T47D (cell line): Measurements from ENCODE around the gene GSN.

Experiments
- DNase-seq, 2 experiments: peaks; one replicate each; pipeline versions ENCODE4 v3.0.0 to v3.0.0-alpha.2; 2011 to 2012; ENCODE audit warnings: low read depth in 1 of 2, low spot score in 1 of 2
- JUND ChIP-seq: IDR thresholded peaks from 2 replicates; pipeline ENCODE4 v1.6.1; 2012; ENCODE audit warnings: low read depth
- in situ Hi-C: cut with HindIII; loops from 2 replicates; pipeline ENCODE4 v1.10.0; 2016; ENCODE audit warnings: low sequenced_read_pairs, low pct_unique_long_range_greater_than_20kb

The GSN gene

GRCh38 chr9:121309171-121309570 is 41.2 kb downstream of the GSN start:
- DNase-seq: no peak
- TF ChIP-seq JUND: no peak
- in situ Hi-C loops: no loop called here

GRCh38 chr9:121309833-121310425 is 42.0 kb downstream of the GSN start:
- no peak for DNase-seq
- in situ Hi-C loops: no loop called here
- no peak for TF ChIP-seq JUND

GRCh38 chr9:121310571-121310970 is 42.6 kb downstream of the GSN start:
- no peak for DNase-seq
- in situ Hi-C loops: no loop called here
- TF ChIP-seq JUND: no peak

- in situ Hi-C loops: no loop called here
- TF ChIP-seq JUND: no peak
- no peak for DNase-seq
Measured at GRCh38 chr9:121312169-121312568, 44.2 kb downstream of the GSN start.

- in situ Hi-C loops: no loop called here
- TF ChIP-seq JUND: no peak
- no peak for DNase-seq
Measured at GRCh38 chr9:121313458-121314152, 45.6 kb downstream of the GSN start.

- no peak for TF ChIP-seq JUND
- no peak for DNase-seq
- in situ Hi-C loops: no loop called here
Measured at GRCh38 chr9:121316378-121316777, 48.4 kb downstream of the GSN start.

- no peak for TF ChIP-seq JUND
- in situ Hi-C loops: no loop called here
Measured at GRCh38 chr9:121316852-121317373, 49.0 kb downstream of the GSN start.

GRCh38 chr9:121317737-121318630 is 50.0 kb downstream of the GSN start:
- DNase-seq: no peak
- no peak for TF ChIP-seq JUND
- in situ Hi-C loops: no loop called here

More at GRCh38 chr9:121316852-121317373, 49.0 kb downstream of the GSN start:
- DNase-seq: no peak

- DNase-seq: no peak
- TF ChIP-seq JUND: no peak
- in situ Hi-C loops: no loop called here
Measured at GRCh38 chr9:121318631-121319382, 50.8 kb downstream of the GSN start.

GRCh38 chr9:121319383-121319780 is 51.4 kb downstream of the GSN start:
- TF ChIP-seq JUND: no peak
- DNase-seq: no peak
- in situ Hi-C loops: no loop called here

GRCh38 chr9:121321016-121321503 is 53.1 kb downstream of the GSN start:
- TF ChIP-seq JUND: no peak

GRCh38 chr9:121322037-121322736 is 54.2 kb downstream of the GSN start:
- peak; percentile 56; the same call in 1 of the 2 replicates for TF ChIP-seq JUND
- peak in 1 of 2 experiments; percentile 89 for DNase-seq
- in situ Hi-C loops: no loop called here

More at GRCh38 chr9:121321016-121321503, 53.1 kb downstream of the GSN start:
- DNase-seq: no peak
- in situ Hi-C loops: no loop called here
